Heart left ventricle (tissue), 16 donors: ENCODE data around the gene LMO3. TPM values are rescaled to one million over a fixed set of nuclear protein-coding genes. Genes with fewer than 3 reads are reported as not detected.

Experiments used
- ATAC-seq, 4 donors: fragments of 200-7000 bp; cut with Tn5 transposase; one replicate each; pipeline ENCODE4 v1.9.1; 2020 to 2022; ENCODE audit warnings: moderate library complexity in 4 of 4, mild to moderate bottlenecking in 3 of 4, moderate number of reproducible peaks in 1 of 4
- DNase-seq, 5 donors: peaks; one replicate each; pipeline ENCODE4 v3.0.0-alpha.2; 2020
- H3K27ac ChIP-seq, 12 donors: fragments of 200-600 bp; sonication (generic) in 4 of 12; one replicate each; pipeline versions ENCODE4 v1.5.0 to v1.8.0; 2016 to 2022; ENCODE audit warnings: mild to moderate bottlenecking in 2 of 12
- H3K27me3 ChIP-seq, 9 donors: fragments of 200-600 bp; sonication (generic) in 2 of 9; one replicate each; pipeline versions ENCODE4 v1.5.1 to v1.8.0; 2016 to 2022; ENCODE audit warnings: mild to moderate bottlenecking in 3 of 9
- H3K36me3 ChIP-seq, 9 donors: fragments of 200-600 bp; sonication (generic) in 2 of 9; one replicate each; pipeline versions ENCODE4 v1.5.0 to v1.8.0; 2018 to 2022; ENCODE audit warnings: mild to moderate bottlenecking in 2 of 9
- H3K4me1 ChIP-seq, 12 donors: fragments of 200-600 bp; sonication (generic) in 4 of 12; one replicate each; pipeline versions ENCODE4 v1.5.0 to v1.8.0; 2016 to 2022; ENCODE audit warnings: mild to moderate bottlenecking in 3 of 12
- H3K4me3 ChIP-seq, 12 donors: fragments of 200-600 bp; sonication (generic) in 4 of 12; one replicate each; pipeline versions ENCODE4 v1.5.0 to v1.8.0; 2017 to 2022; ENCODE audit warnings: mild to moderate bottlenecking in 9 of 12, moderate library complexity in 4 of 12
- H3K9me3 ChIP-seq, 12 donors: fragments of 200-600 bp; sonication (generic) in 4 of 12; one replicate each; pipeline versions ENCODE4 v1.5.0 to v1.8.0; 2016 to 2022; ENCODE audit warnings: mild to moderate bottlenecking in 1 of 12
- CTCF ChIP-seq, 12 donors: fragments of 200-600 bp; sonication (generic) in 4 of 12; IDR thresholded peaks; one replicate each; pipeline versions ENCODE4 v1.5.0 to v1.8.0; 2018 to 2022; ENCODE audit warnings: antibody characterized with exemption in 12 of 12, mild to moderate bottlenecking in 5 of 12
- POLR2A ChIP-seq, 2 donors: fragments of 450-650 bp; IDR thresholded peaks; one replicate each; pipeline ENCODE4 v1.6.1; 2017; ENCODE audit warnings: antibody characterized with exemption in 2 of 2, mild to moderate bottlenecking in 2 of 2, moderate library complexity in 2 of 2
- WGBS, 4 donors: extraction: QIAGEN DNeasy Blood & Tissue Kit in 2 of 4; methylation state at CpG; one replicate each; pipeline versions ENCODE4 v1.1.5 to v1.1.7; 2013 to 2018; 5-methylcytosine and 5-hydroxymethylcytosine counted together
- intact Hi-C, 10 donors: fragments of 100-400 bp; cut with DNase I; formaldehyde crosslinking; loops; one replicate each; pipeline versions ENCODE4 v1.11.1 to v1.14.2; 2022
- polyA plus RNA-seq, 2 donors: library from polyadenylated mRNA; stranded (reverse); fragments of 200-250 nt; gene quantifications; one replicate each; pipeline ENCODE4 v1.2.3, GENCODE V29; 2013
- total RNA-seq, 9 donors: library from RNA; depleted of rRNA in 2 of 9; stranded (reverse); fragments of >200 nt in 2 of 9; fragmentation: NEBNext Ultra II Directional in 3 of 9; extraction: Animal tissue kit (Norgen Biotek cat#: 25700) in 3 of 9; gene quantifications; one replicate each; pipeline versions ENCODE4 v1.1.0 to v1.2.4, GENCODE V29; 2016 to 2023
- donor health status: ischemic (EF 13 %, LVEDD 7.1; RV severe dilation, severe dysfunction).
- donor health status: healthy with polysubstance abuse.
- donor health status: DM: no; HTN: yes; CAD: no.
- donor health status: DM: no; HTN: no; CAD: no.
- donor health status: ischemic (EF 25% LVEDD 6.9; RV normal size, moderate dysfunction).
- donor health status: ischemic (EF 25% LVEDD 5.7; RV mildly dilated, moderate dysfunction).
- donor health status: healthy.
- donor health status: DM: yes; HTN: yes; CAD: no.
- donor health status: ischemic (EF 35%, LVEDD 5.7; RV mildly dilated, moderate dysfunction).
- donor health status: nonischemic (EF 11% LVEDD 7.7; RV severe dilation, severe dysfunction).
- donor health status: DM: yes; HTN: yes; CAD: no.
- donor health status: PGD.
- donor health status: ischemic (EF 29% LVEDD 5.4; RV normal size, mild dysfunction).
- donor health status: nonischemic (EF 23%, LVEDD 6.1; RV moderate dilation, normal function).

The LMO3 gene
- total and polyA plus RNA-seq, 11 donors: 0.14 to 8.8 (median 0.96) TPM

GRCh38 chr12:16612647-16613046 is 6.7 kb upstream of the LMO3 start:
- H3K36me3 ChIP-seq: no peaks in the 10 kb centered on the region
- TF ChIP-seq POLR2A (IDR thresholded peaks at IDR 0.05) (no peak), CTCF (IDR thresholded peaks at IDR 0.05) (no peak)
- no peak for ATAC-seq
- intact Hi-C loops: no loop called here
- H3K27ac ChIP-seq: peak overlapping the region in 4 of 12 donors; percentile 27 to 77 (median 62)
- no peak for DNase-seq
- H3K27me3 ChIP-seq: peaks cover 0 to 60% (median 10%) of the 10 kb centered on the region in 9 donors
- no peaks in the 10 kb centered on the region for H3K9me3 ChIP-seq
- peak overlapping the region in 5 of 12 donors; percentile 19 to 59 (median 27) for H3K4me3 ChIP-seq
- H3K4me1 ChIP-seq: no peaks in the 10 kb centered on the region

- Histone ChIP-seq H3K36me3 (no peaks in the 10 kb centered on the region), H3K9me3 (no peaks in the 10 kb centered on the region), H3K27ac (peak overlapping the region in 4 of 12 donors; percentile 27 to 77 (median 62)), H3K4me3 (peak overlapping the region in 5 of 12 donors; percentile 0 to 59 (median 27)), H3K27me3 (peaks cover 0 to 65% (median 12%) of the 10 kb centered on the region in 9 donors), H3K4me1 (peaks cover 0 to 8% (median 0%) of the 10 kb centered on the region in 12 donors)
- DNase-seq (no peak), ATAC-seq (no peak)
- intact Hi-C loops: no loop called here
- 52 to 64% (median 57%) methylated on average over 2 of the region's 2 CpGs for WGBS, 4 donors
- TF ChIP-seq CTCF (IDR thresholded peaks at IDR 0.05) (no peak), POLR2A (IDR thresholded peaks at IDR 0.05) (no peak)
Measured at GRCh38 chr12:16611146-16611545, 5.2 kb upstream of the LMO3 start.

GRCh38 chr12:16610743-16611142 is 4.8 kb upstream of the LMO3 start:
- no peaks in the 10 kb centered on the region for H3K9me3 ChIP-seq
- peak overlapping the region in 4 of 12 donors; percentile 0 to 59 (median 23) for H3K4me3 ChIP-seq
- DNase-seq (no peak), ATAC-seq (no peak)
- H3K27ac ChIP-seq: peak overlapping the region in 4 of 12 donors; percentile 8 to 77 (median 47)
- H3K36me3 ChIP-seq: no peaks in the 10 kb centered on the region
- intact Hi-C loops: no loop called here
- H3K27me3 ChIP-seq: peaks cover 0 to 65% (median 12%) of the 10 kb centered on the region in 9 donors
- 22 to 26% (median 24%) methylated on average over 1 of the region's 1 CpG for WGBS, 4 donors
- no peak for TF ChIP-seq CTCF (IDR thresholded peaks at IDR 0.05)
- TF ChIP-seq POLR2A (IDR thresholded peaks at IDR 0.05): no peak
- peaks cover 0 to 9% (median 0%) of the 10 kb centered on the region in 12 donors for H3K4me1 ChIP-seq

- WGBS, 4 donors: 40 to 57% (median 42%) methylated on average over 7 of the region's 7 CpGs
- intact Hi-C loops: no loop called here
- TF ChIP-seq CTCF (IDR thresholded peaks at IDR 0.05) (no peak), POLR2A (IDR thresholded peaks at IDR 0.05) (no peak)
- Histone ChIP-seq H3K27me3 (peaks cover 0 to 65% (median 12%) of the 10 kb centered on the region in 9 donors), H3K4me3 (peak overlapping the region in 6 of 12 donors; percentile 4 to 59 (median 32)), H3K9me3 (no peaks in the 10 kb centered on the region), H3K36me3 (no peaks in the 10 kb centered on the region), H3K27ac (peak overlapping the region in 6 of 12 donors; percentile 18 to 77 (median 46)), H3K4me1 (peaks cover 0 to 14% (median 0%) of the 10 kb centered on the region in 12 donors)
- DNase-seq (no peak), ATAC-seq (no peak)
Measured at GRCh38 chr12:16610001-16610585, 4.1 kb upstream of the LMO3 start.
